Measurements from ENCODE around the gene JUP.

JUP gene

DNA sequence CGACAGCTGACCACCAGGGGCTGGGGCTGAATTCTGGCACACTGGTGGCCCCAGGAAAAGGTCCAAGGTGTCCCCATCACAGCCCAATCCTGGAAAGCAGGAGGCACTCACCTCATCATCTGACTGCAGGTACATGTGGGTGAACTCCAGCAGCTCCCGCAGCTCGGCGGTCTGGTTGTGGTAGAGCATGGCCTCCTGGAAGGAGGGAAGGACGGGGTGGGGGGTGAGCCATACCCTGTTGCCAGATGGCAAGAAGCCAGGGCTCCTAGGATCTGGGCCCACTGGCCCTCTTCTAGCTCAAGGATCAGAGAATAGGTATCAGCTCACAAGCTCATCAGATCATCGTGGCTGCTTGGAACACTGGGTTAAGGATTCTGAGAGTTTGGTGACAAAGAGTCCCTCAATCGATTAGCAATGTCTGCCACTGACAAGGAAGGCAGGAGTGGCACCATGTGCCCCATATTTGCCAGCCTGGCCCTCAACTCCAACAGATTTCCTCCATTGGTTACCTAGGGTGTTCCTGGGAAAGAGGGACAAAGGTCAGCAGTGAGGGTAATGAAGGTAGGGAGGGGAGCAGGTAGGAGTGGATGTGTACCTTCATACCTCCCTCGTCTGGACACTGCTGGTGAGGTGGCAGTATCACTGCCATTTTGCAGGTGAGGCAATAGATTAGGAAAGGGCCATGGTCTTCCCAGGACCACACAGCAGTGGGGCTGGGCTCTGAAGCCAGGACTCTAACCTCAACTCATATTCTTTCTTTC lies 20.4 kb upstream of the JUP start:
- DNase-seq = no peak

- no peak for DNase-seq
These were observed 16.8 kb upstream of the JUP start for GRCh38 chr17:41803049-41804020.

- DNase-seq = peak; percentile 65
These were observed 15.1 kb upstream of the JUP start for GRCh38 chr17:41801374-41802271.

- DNase-seq = no peak
These were observed 14.3 kb upstream of the JUP start for GRCh38 chr17:41800601-41801373.

DNA sequence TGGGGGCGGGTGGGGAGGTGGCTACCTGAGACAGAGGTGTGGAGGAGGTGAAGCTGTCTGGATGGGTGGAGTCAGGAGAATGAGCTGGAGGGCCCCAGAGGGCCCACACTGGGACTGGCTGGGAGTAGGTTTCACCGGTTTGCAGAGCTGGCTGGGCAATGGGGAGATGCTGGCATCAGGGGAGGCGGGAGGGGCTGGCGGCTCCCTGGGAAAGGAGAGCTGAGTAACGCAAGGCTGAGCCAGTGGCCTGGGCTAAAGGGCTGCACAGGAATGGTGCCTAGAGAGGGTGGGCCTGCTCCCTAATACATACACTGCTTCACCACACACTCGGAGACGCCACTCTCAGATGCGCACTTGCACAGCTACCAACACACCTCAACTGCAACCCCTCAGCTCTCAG lies 12.9 kb upstream of the JUP start:
- no peak for DNase-seq

DNA sequence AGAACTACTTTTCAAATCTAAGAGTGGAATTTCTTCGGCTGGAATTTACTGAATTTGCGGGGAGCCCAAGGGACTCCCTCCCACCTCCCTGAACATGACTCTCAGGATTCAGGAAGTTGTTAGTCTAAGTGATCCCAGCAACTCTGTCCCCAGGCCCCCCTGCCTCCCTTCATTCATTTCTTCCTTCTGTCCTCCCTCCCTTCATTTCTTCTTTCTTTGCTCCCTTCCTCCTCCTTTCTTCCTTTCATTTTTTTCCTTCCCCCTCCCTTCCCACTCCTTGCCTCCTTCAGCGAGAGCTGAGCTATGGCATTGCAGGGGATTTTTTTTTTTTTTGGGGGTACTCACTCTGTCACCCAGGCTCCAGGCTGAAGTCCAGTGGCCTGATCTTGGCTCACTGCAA lies 10.9 kb upstream of the JUP start:
- no peak for DNase-seq

GRCh38 chr17:41796121-41796895 lies 9.8 kb upstream of the JUP start:
- no peak for DNase-seq

- no peak for DNase-seq
These were observed 8.0 kb upstream of the JUP start for GRCh38 chr17:41794540-41794975.

GRCh38 chr17:41793784-41794539 lies 7.5 kb upstream of the JUP start:
- no peak for DNase-seq

DNA sequence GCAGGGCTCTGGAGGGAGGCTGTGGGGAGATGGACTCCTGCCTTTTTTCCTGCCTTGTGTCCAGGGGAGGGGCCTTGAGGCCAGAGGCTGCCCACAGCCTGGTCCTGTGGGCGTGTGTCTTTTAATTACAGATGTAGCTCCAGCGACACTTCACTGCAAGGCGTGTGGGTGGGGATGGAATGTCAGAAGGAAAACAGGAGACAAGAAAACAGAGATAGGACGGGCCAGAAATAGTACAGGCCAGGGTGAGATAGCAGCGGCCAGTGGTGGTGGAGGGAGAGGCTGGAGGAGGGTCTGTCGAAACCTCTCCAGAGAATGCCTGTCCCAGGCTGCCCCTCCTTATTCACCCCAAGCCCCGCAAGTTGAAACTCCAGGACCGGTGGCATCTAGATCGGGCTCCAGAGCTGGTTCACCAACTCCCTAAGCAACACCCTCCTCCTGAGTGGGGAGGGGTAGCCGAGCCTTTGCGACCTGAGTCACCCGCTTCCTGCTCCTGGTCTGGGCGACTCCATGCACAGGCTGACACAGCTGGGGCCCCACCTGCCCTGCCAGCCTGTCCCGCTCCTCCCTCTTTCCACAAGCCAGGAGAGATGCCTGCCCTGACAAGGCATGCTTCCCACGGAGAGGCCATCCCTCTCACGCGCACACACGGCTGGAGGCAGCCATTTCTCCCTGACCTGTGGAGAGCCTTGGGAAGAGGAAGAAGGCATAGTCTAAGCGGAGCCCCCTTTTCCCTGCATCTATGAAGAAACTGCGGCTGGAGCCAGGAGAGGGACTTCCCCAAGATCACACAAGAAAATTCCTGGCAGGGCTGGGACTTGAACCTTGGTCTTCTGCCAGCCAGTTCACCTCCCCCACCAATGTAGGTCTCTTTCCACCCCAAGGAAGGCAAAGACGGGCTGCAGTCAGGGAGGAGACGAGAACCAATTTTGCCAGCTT lies 6.6 kb upstream of the JUP start:
- DNase-seq = no peak

- DNase-seq = no peak
These were observed 509 bp upstream of the JUP start for GRCh38 chr17:41787021-41787418.

GRCh38 chr17:41785859-41786226 lies 668 bp downstream of the JUP start:
- no peak for DNase-seq

GRCh38 chr17:41785091-41785858 lies 1.2 kb downstream of the JUP start:
- DNase-seq = no peak

DNA sequence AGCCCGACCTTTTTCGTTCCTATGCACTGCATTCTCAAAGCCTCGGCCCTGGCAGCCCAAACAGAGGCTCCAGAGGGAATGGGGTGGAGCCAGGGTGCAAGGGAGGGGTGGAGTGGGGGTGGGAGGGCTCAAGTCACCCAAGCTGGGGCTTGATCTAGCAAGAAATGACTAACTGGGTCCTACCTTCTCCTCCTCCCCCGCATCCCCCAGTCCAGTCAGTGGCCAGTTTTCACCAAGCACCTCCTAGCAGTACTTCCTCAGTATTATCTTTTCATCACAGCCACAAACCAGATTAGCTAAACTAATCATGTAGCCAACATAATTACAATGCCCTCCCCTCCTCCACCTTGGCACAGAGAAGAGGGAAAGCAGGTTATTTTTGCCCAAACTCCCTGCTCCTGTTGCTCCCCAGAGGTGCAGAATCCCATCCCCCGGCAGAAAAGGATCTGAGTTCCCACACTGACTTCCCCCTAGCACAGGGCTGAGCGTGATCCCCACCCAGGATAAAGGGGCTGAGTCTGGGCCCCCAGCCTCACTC lies 2.2 kb downstream of the JUP start:
- no peak for DNase-seq

DNA sequence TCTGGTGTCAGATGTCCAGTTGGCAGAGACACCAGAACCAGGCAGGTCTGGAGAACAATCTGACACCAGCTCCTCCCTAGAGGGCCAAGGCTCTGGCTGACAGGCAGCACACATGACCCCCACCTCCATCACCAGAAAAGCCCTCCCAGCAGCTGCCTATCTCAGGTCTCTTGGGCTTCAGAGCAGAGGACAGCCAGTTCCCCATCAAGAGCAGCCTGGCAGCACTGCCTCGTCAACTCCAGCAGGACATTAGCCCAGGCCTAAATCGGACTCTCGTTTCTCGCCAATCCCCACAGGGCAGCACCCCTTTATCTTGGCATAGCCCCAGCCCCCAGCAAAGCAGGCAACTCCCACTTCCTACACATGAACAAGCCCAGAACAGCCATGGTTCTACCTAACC lies 4.4 kb downstream of the JUP start:
- DNase-seq = no peak

DNA sequence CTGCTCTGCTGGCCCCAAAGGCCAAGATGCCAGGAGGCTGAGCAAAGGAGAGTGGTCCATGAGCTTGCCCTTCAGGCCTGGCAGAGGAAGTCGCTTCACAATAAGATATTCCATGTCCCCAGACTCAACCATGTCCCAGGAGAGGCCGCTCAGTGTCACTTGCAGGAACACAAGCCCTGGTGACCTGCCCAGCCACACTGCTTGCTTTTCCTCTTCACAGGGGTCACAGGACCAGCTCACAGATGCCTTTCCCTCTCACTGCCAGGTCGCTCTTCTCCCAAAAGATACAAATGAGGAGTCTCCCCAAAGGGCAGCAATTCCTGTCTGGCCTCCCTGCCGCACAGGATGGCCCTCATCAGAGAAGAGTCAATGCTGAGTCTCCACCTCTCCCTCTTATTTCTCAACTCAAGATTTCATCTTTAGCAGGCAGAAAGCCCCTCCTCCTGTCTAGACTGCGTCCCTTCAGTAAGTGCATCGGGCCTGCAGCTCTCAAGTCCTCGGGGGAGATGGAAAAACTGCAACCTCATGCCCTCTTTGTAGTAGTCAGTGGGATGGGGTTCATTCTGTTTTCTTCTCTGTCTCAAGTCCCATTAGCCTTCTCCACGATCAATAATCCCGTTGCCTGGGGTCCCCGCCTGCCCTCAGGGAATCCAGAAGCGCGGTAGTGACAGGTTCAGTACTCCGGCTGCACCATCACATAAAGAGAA lies 5.0 kb downstream of the JUP start:
- DNase-seq = no peak

DNA sequence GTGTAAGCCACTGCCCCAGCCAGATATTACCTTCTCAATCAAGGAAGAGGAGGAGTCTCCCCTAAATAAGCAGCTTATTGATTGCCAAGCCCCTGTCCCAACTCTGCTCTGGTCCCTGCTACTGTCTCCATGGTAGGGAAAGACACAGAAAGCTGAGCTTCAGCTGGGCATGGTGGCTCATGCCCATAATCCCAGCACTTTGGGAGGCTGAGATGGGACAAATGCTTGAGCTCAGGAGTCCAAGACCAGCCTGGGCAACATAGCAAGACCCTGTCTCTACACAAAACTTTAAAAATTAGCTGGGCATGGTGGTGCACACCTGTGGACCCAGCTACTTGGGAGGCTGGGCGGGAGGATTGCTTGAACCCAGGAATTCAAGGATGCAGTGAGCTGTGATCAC lies 6.6 kb downstream of the JUP start:
- DNase-seq = no peak
